ENCODE data around the gene ADARB2. TPM values are rescaled to one million over a fixed set of nuclear protein-coding genes. Genes with fewer than 3 reads are reported as not detected.
"Not testable (repeated sequence)": the region's sequence is repeated elsewhere in the genome, so short reads cannot be mapped to it uniquely, and the experiment has no call there.

The ADARB2 gene
- under 1 TPM; 0.63 to 0.99 TPM for total RNA-seq

GRCh38 chr10:1737222-1738061 is at the start of gene ADARB2:
Gene ADARB2, minus strand, starts transcription at chr10:1737525.
- DNase-seq: no peak

GRCh38 chr10:1785835-1786234 is 48.5 kb upstream of the ADARB2 start:
- H3K36me3 Mint-ChIP-seq (ENCODE audit: low read depth): no peaks in the 10 kb centered on the region
- POLR2A ChIA-PET: no interaction called here
- CTCF ChIA-PET: no interaction called here

More at GRCh38 chr10:1737222-1738061, at the start of gene ADARB2:
- Mint-ChIP-seq H3K4me1 (ENCODE audit: low read depth) (no peaks in the 10 kb centered on the region), H3K27me3 (ENCODE audit: low read depth) (peaks cover 56% of the 10 kb centered on the region), H3K9me3 (ENCODE audit: insufficient read depth) (no peaks in the 10 kb centered on the region), H3K4me3 (no peak within 1 kb of the TSS), H3K36me3 (ENCODE audit: low read depth) (no peaks in the 10 kb centered on the region), H3K27ac (no peak within 1 kb of the TSS)
- ChIA-PET POLR2A (no interaction called here), CTCF (no interaction called here)
- ATAC-seq: no peak

GRCh38 chr10:1782841-1783240 is 45.5 kb upstream of the ADARB2 start:
- H3K9me3 Mint-ChIP-seq (ENCODE audit: insufficient read depth): peaks cover 4% of the 10 kb centered on the region
- no peak overlapping the region for H3K4me3 Mint-ChIP-seq
- ATAC-seq (no peak), DNase-seq (no peak)
- no peaks in the 10 kb centered on the region for H3K36me3 Mint-ChIP-seq (ENCODE audit: low read depth)
- no peaks in the 10 kb centered on the region for H3K27me3 Mint-ChIP-seq (ENCODE audit: low read depth)
- ChIA-PET CTCF (no interaction called here), POLR2A (no interaction called here)
- no peak overlapping the region for H3K27ac Mint-ChIP-seq
- no peaks in the 10 kb centered on the region for H3K4me1 Mint-ChIP-seq (ENCODE audit: low read depth)

More at GRCh38 chr10:1785835-1786234, 48.5 kb upstream of the ADARB2 start:
- H3K4me3 Mint-ChIP-seq: no peak overlapping the region
- H3K9me3 Mint-ChIP-seq (ENCODE audit: insufficient read depth): peaks cover 4% of the 10 kb centered on the region
- no peak overlapping the region for H3K27ac Mint-ChIP-seq
- no peak for ATAC-seq
- no peaks in the 10 kb centered on the region for H3K4me1 Mint-ChIP-seq (ENCODE audit: low read depth)
- H3K27me3 Mint-ChIP-seq (ENCODE audit: low read depth): no peaks in the 10 kb centered on the region
- DNase-seq: no peak

- no peaks in the 10 kb centered on the region for H3K9me3 Mint-ChIP-seq (ENCODE audit: insufficient read depth)
- ChIA-PET CTCF (no interaction called here), POLR2A (no interaction called here)
- H3K27me3 Mint-ChIP-seq (ENCODE audit: low read depth): no peaks in the 10 kb centered on the region
- ATAC-seq (no peak), DNase-seq (no peak)
- H3K4me3 Mint-ChIP-seq: no peak overlapping the region
- H3K27ac Mint-ChIP-seq: no peak overlapping the region
- no peaks in the 10 kb centered on the region for H3K4me1 Mint-ChIP-seq (ENCODE audit: low read depth)
- no peaks in the 10 kb centered on the region for H3K36me3 Mint-ChIP-seq (ENCODE audit: low read depth)
These were observed 42.5 kb upstream of the ADARB2 start for GRCh38 chr10:1779796-1780195.

- H3K4me3 Mint-ChIP-seq: no peak overlapping the region
- no peak for DNase-seq
- H3K4me1 Mint-ChIP-seq (ENCODE audit: low read depth): no peaks in the 10 kb centered on the region
- CTCF ChIA-PET: no interaction called here
- no peaks in the 10 kb centered on the region for H3K36me3 Mint-ChIP-seq (ENCODE audit: low read depth)
- POLR2A ChIA-PET: no interaction called here
- ATAC-seq: no peak
- H3K27me3 Mint-ChIP-seq (ENCODE audit: low read depth): no peaks in the 10 kb centered on the region
- H3K27ac Mint-ChIP-seq: no peak overlapping the region
- H3K9me3 Mint-ChIP-seq (ENCODE audit: insufficient read depth): no peaks in the 10 kb centered on the region
These were observed 41.1 kb upstream of the ADARB2 start for GRCh38 chr10:1778375-1778969.

- ATAC-seq (no peak), DNase-seq (no peak)
- no peaks in the 10 kb centered on the region for H3K36me3 Mint-ChIP-seq (ENCODE audit: low read depth)
- ChIA-PET CTCF (no interaction called here), POLR2A (no interaction called here)
- H3K4me1 Mint-ChIP-seq (ENCODE audit: low read depth): no peaks in the 10 kb centered on the region
- H3K4me3 Mint-ChIP-seq: no peak overlapping the region
- no peaks in the 10 kb centered on the region for H3K27me3 Mint-ChIP-seq (ENCODE audit: low read depth)
- no peak overlapping the region for H3K27ac Mint-ChIP-seq
- H3K9me3 Mint-ChIP-seq (ENCODE audit: insufficient read depth): no peaks in the 10 kb centered on the region
These were observed 38.9 kb upstream of the ADARB2 start for GRCh38 chr10:1776127-1776662.

- CTCF ChIA-PET: no interaction called here
- DNase-seq (no peak), ATAC-seq (no peak)
- Mint-ChIP-seq H3K4me3 (no peak overlapping the region), H3K9me3 (ENCODE audit: insufficient read depth) (no peaks in the 10 kb centered on the region), H3K36me3 (ENCODE audit: low read depth) (no peaks in the 10 kb centered on the region), H3K27me3 (ENCODE audit: low read depth) (no peaks in the 10 kb centered on the region), H3K27ac (no peak overlapping the region), H3K4me1 (ENCODE audit: low read depth) (no peaks in the 10 kb centered on the region)
- POLR2A ChIA-PET: no interaction called here
These were observed 37.5 kb upstream of the ADARB2 start for GRCh38 chr10:1774796-1775195.

- H3K27ac Mint-ChIP-seq; H3K4me1 Mint-ChIP-seq (ENCODE audit: low read depth); DNase-seq; H3K36me3 Mint-ChIP-seq (ENCODE audit: low read depth); H3K4me3 Mint-ChIP-seq; CTCF ChIA-PET; H3K27me3 Mint-ChIP-seq (ENCODE audit: low read depth); ATAC-seq; POLR2A ChIA-PET; H3K9me3 Mint-ChIP-seq (ENCODE audit: insufficient read depth): not testable (repeated sequence)
These were observed 35.9 kb upstream of the ADARB2 start for GRCh38 chr10:1773204-1773603.

GRCh38 chr10:1766049-1766448 is 28.7 kb upstream of the ADARB2 start:
- Mint-ChIP-seq H3K4me1 (ENCODE audit: low read depth) (no peaks in the 10 kb centered on the region), H3K27ac (no peak overlapping the region), H3K27me3 (ENCODE audit: low read depth) (no peaks in the 10 kb centered on the region), H3K9me3 (ENCODE audit: insufficient read depth) (no peaks in the 10 kb centered on the region), H3K36me3 (ENCODE audit: low read depth) (no peaks in the 10 kb centered on the region), H3K4me3 (no peak overlapping the region)
- ChIA-PET POLR2A (no interaction called here), CTCF (no interaction called here)
- DNase-seq (no peak), ATAC-seq (no peak)

GRCh38 chr10:1762076-1762475 is 24.8 kb upstream of the ADARB2 start:
- POLR2A ChIA-PET: no interaction called here
- Mint-ChIP-seq H3K4me3 (no peak overlapping the region), H3K4me1 (ENCODE audit: low read depth) (no peaks in the 10 kb centered on the region), H3K36me3 (ENCODE audit: low read depth) (no peaks in the 10 kb centered on the region), H3K9me3 (ENCODE audit: insufficient read depth) (peaks cover 3% of the 10 kb centered on the region), H3K27me3 (ENCODE audit: low read depth) (no peaks in the 10 kb centered on the region), H3K27ac (no peak overlapping the region)
- ATAC-seq (no peak), DNase-seq (no peak)
- CTCF ChIA-PET: no interaction called here

DNA sequence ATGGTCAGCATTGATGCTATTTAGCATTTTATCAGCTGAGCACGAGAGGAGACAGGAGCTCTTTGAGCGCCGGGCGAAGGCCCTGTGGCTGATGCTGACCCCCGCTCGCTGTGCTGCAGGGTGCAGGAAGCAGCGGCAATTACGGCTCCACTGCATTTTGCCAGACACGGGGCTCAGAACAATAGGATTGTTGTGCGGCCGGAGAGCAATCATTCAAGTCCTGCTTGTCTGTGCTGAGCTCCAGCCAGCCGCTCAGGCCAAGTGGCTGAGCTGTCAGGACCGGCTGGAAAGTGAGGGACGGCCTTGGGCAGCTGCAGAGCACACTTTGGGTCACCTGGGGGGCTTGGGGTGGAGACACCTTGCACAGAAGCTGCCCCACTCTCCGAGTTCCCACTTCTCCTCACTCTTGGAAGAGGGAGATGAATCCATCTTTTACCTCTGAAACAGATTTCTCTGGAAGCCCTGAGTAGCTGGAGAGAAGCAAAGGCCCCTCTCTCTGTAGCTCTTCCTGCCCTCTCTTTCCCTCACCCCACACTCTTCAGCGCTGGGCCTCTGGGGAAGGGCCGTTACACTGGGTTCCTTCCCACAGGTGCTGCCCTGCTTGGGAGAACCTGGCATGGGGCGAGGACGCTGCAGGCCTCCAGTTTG is 17.3 kb upstream of the ADARB2 start:
- no peaks in the 10 kb centered on the region for H3K4me1 Mint-ChIP-seq (ENCODE audit: low read depth)
- POLR2A ChIA-PET: no interaction called here
- no peak for DNase-seq
- CTCF ChIA-PET: no interaction called here
- ATAC-seq: no peak
- peaks cover 3% of the 10 kb centered on the region for H3K9me3 Mint-ChIP-seq (ENCODE audit: insufficient read depth)
- no peaks in the 10 kb centered on the region for H3K36me3 Mint-ChIP-seq (ENCODE audit: low read depth)
- H3K27ac Mint-ChIP-seq: no peak overlapping the region
- no peaks in the 10 kb centered on the region for H3K27me3 Mint-ChIP-seq (ENCODE audit: low read depth)
- H3K4me3 Mint-ChIP-seq: no peak overlapping the region

GRCh38 chr10:1752153-1752552 is 14.8 kb upstream of the ADARB2 start:
- POLR2A ChIA-PET: no interaction called here

More at GRCh38 chr10:1752153-1752552, 14.8 kb upstream of the ADARB2 start:
- Mint-ChIP-seq H3K27me3 (ENCODE audit: low read depth) (no peaks in the 10 kb centered on the region), H3K4me3 (no peak overlapping the region), H3K36me3 (ENCODE audit: low read depth) (no peaks in the 10 kb centered on the region), H3K27ac (no peak overlapping the region), H3K4me1 (ENCODE audit: low read depth) (no peaks in the 10 kb centered on the region), H3K9me3 (ENCODE audit: insufficient read depth) (no peaks in the 10 kb centered on the region)
- ATAC-seq: no peak
- DNase-seq: no peak
- CTCF ChIA-PET: no interaction called here
